Endometrial microvascular endothelial cells (primary cell): ENCODE data around the gene RFX2. TPM values are rescaled to one million over a fixed set of nuclear protein-coding genes. Genes with fewer than 3 reads are reported as not detected.

Experiments used
- in situ Hi-C: cut with HindIII; loops from 2 replicates; pipeline ENCODE4 v1.10.0; 2017; ENCODE audit warnings: low sequenced_read_pairs, low pct_unique_long_range_greater_than_20kb; ENCODE audit errors: inconsistent ontology term
- total RNA-seq: library from RNA; depleted of rRNA; stranded (reverse); fragments of >200 nt; gene quantifications from one replicate; pipeline ENCODE4 v1.2.3, GENCODE V29; 2015; ENCODE audit errors: inconsistent ontology term

RFX2 gene
- total RNA-seq, 1 donor from 2014 or later = 4.6 TPM

DNA sequence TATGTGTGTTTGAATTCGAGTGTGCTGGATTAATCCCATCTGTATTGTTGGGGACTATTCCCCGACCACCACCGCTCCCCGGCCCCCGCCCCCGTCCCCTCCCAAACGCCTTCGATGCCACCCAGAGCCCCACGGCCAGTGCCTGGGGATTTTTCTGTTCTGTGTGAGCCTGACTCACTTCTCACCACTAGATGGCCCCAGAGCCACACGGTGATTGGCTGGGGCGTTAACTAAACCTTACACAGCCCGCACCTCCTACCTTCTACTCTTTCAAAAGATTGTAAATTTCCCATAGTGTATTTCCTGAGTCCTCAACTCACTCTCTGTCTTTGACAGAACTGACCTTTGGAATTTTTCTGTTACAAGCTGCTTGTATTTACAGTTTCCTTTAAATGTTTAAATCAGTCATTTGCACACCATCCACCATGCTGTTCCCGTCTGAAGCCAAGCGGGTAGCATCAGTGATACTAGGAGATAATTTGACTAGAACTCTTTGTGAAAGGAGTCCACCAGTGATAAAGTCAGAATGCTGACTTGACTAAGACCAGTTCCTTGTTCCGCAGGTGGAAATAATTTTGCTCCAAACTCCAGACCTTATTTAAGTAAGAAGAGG, 61.4 kb downstream of the RFX2 start:
- in situ Hi-C loops = no loop called here

DNA sequence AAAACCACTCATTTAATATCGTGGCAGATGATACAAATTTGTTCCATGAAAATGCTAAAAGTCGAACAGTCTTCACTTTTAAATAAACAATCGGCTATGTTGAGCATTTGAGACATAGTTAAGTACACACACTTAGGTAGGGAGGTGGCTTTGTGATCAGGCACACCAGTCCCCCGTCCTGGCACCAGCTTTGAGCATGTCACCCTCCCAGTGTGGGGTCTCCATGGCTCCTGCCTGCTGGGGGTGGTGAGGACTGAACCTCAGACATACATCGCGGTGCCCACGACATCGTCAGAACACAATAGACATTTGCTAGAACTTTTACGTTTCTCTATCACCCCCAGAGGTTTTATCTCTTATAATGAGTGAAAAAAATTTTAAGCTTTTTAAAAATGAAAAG, 62.0 kb downstream of the RFX2 start:
- in situ Hi-C loops = no loop called here

DNA sequence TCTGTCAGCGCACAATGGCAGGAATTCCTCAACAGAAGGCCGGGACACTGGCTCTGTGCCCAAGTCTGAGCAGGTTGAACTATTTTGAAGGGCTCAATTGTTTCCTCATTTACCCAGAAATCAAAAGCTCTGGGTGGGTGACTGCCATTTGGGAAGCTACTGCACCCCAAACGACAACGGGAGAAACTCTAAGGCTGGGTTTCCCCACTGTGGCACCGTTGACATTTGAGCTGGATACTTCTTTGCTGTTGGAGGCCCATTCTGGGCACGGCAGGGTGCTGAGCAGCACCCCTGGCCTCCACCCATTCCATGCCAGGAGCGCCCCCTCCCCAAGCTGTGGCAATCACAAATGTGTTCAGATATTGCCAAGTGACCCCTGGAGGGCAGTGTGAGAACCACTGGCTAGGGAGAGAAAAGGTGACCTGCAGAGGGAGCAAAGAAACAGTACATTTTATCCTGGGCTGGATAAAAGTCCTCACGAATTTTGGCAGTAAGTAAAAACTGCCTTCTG, 62.5 kb downstream of the RFX2 start:
- in situ Hi-C loops = no loop called here

DNA sequence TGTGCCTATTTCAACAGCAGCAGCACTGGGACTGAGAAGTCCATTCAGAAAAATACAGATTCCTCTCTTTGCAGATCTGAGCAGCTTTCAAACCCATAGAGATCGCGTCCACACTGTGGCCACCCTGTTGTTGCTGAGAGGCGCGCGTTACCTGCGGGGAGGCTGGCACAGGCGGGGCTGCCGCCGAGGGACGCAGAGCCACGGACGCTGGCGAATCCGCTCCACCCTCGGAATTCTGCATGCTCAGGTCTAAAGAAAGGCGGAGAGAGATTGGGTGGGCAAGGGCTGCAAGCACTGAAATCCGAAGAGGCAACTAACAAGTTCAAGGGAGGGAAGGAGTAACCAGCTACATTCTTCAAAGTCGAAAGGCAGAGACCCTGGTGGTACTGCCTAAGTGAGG, 63.0 kb downstream of the RFX2 start:
- in situ Hi-C loops = no loop called here

DNA sequence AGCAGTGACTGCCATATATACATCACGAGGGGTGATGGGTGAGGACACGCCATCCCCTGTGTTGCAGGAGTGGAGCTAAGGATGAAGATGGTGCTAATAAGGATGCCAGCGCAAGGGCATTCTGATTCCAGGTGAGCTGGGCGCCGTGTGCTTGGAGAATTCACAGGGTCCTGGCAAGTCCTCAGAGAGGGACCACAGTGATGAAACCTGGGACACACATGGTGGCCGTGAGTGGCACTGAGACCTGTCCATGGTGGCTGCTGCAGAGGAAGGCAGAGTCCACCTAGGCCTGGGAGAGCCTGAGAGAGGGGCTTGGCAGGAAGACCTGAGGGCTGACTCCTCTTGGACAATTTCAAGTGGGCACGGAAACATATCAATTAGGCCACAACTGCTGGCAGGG, 65.2 kb downstream of the RFX2 start:
- in situ Hi-C loops = no loop called here

DNA sequence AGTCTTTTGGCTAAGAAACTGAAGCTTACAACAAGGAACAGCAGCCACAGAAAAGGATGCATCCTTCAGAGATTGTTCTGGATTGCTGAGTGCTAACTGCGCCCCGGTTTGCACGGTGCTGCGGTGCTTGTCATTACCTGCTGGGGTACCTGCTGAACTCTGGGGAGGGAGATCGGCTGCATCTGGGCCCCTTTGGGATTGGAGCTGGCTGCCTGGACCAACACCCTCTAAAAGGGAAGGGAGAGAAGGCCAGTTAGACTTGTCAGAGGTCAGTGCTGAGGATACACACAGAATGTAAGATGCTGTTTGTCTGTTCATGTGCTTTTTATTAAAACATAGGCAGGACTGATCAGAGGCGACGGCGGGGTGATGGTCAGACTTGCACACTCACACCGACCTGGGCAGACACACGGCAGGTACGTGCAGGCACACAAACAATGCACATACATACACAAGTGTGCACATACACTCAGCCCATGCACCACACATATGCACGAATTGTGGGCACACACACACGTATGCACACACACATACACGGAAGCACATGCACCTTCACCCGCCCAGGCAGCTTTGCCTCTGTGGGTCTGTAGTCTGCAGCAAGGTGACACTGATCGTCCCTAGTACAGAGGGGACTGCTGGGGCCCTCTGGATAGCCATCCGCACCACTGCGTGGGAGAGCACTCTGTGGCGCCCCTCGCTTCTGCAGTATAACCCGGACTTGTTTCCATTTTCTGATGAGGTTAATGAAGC, 66.1 kb downstream of the RFX2 start:
- in situ Hi-C loops = no loop called here

DNA sequence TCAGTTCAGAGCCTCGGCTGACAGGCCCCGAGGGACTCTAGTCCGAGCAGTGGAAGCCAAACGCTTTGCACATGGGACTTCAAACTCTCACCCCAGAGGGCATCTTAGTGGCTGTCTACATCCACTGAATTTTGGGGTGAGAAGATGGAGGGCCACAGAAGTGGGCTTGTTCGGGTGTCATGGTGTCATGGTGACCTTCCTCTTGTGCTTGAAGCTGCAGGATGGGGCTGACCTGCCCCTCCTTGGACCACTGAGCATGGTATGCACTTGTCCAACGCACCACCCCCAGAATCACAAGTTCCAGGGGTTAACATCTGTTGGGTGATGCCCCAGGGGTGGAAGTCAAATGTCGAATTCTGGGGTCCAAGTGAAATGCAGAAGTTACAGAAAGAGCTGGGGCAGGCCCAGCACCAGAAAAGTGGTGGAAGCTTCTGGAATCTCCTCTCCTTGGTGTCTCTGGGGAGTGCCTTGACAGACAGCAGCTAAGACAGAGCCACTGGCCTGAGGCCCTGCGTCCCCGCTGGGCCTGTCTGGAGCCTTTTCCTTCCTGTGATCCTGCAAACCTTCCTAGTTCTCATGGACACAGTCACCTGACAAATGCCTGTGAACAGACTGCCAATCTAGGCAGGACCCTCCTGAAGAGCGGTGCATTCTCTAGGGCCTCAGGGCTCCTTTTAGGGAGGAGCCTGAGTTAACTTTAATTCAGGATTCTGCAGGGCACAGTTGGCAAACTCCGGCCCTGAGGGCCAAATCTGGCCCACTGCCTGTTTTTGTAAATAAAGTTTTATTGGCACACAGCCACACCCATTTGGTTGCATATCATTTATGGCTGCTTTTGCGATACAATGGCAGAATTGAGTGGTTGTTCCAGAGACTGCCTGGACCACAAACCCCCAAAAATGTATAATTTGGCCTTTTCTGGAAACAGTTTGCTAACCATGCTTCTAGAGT, 67.2 kb downstream of the RFX2 start:
- in situ Hi-C loops = no loop called here

DNA sequence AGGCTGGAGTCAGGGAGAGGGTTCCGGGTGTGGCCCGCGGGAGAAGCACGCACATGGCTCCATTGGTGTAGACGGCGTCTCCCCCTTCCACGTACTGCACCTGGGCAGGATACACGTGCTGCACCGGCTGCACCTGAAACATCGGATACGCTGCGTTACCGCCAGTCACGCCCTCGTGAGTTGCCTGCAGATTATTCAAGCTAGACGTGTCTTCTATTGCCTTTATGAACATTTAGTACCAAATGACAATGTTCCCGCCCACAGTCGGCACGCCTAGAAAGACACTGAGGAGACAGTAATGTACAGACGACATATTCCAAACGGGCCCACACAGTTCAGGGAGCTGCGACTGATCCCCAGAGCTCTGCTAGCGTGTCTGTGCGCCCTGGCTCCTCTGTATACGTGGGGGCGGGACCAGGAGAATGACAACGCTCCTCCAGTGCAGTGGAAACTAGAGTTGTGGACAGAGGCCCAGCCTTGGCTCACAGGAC, 68.3 kb downstream of the RFX2 start:
- in situ Hi-C loops = no loop called here

DNA sequence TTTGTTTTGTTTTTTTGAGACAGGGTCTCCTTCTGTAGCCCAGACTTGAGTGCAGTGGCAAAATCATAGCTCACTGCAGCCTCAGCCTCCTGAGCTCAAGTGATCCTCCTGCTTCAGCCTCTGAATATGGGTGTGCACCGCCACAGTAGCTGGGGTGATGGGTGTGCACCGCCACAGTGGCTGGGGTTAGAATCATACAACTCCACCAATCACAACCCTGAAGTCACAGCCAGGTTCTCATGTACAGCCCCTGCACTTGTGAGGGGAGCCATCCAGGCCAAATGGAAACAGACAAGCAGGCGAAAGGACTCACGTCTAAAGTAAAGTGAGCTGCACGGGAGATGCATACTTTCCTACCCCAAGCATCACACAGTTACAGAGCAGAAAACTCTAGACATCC, 69.2 kb downstream of the RFX2 start:
- in situ Hi-C loops = no loop called here

DNA sequence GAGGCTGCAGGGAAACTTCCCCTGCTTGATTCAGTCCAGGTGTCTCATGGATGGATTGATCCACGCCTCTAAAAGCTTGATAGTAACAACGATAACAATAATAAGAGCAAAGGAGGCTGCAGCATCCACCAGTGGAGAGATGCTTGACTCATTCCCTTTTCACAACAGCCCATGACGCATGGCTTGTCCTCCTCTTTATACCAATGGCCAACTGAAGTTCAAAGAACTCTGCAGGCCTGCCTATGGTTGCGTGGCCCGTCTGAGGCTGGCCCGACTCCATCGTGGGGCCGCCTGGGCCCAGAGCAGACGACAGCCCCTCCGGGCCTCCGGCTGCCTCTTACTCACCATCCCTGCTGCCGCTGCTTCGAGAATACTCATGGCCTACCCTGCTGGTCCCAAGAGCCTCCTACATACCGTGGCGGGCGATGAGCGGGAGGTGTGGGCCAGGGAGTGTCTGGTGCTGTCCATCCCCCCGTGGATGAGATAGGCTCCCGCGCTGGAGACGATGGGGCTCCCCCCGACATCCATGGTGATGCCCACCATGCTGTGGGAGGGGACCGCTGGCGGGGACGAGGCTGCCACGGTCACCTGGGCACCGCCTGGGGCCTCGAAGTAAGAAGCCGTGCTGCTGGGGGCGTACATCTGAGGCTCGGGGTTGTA, 70.6 kb downstream of the RFX2 start:
- in situ Hi-C loops = no loop called here

DNA sequence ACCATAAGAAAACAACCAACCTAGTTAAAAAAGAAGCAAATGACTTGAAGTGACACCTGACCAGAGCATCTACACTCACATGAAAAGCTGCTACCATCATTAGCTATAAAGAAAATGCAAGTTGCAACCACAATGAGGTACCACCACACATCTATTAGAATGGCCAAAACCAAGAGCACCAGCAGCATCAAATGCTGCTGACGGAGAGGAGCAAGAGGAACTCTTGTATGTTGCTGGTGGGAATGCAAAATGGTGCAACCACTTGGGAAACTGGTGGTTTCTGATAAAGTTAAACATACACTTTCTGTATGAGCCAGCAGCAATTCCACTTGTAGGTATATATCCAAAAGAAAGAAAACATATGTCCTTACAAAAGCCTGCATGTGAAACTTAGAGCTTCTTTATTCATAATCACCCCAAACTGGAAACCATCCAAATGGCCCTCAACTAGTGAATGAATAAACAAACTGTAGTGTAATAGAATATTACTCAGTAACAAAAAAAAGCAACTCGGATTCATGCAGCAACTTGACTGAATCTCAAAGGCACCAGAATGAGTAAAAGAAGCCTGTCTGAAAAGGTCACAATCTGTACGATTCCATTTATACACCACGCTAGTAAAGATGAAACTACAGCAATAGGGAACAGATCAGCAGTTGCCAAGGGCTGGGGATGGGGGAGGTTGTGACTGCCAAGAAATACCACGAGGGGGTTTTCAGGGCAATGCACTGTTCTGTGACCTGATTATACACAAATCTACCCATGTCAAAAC, 71.5 kb downstream of the RFX2 start:
- in situ Hi-C loops = no loop called here

DNA sequence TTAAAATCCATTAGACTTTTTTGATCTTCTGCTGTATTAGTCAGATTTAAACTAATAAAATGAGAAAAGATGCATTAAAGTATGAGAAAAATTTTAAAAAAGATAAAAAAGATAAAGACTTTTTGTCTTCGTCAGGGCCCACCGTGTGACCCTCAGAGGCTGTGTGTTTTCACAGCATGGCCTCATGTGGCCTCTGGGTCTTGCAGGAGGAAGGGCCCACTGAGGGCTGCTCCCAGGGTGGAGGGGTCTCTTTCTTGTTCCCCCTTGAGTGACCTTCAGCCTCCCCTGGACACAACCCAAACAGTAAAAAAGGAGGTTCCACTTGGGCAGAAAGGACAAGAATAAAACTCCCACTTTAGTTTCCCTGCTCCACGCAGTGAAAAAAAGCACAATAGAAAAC, 75.3 kb downstream of the RFX2 start:
- in situ Hi-C loops = no loop called here

DNA sequence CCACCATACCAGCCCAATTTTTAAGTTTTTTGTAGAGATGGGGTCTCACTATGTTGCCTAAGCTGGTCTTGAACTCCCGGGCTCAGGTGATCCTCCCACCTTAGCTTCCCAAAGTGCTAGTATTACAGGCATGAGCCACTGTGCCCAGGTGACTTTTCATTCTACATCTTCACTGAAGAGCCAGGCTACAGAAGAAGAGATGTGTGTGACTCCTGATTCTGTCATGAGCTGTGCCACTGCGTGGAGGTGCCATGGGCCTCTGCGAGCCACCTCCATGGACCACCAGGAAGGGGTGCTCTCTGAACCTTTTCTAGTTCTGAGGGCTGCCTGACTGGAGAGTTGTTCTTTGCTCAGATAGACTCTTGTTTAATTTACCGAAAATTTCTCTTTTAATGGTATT, 75.8 kb downstream of the RFX2 start:
- in situ Hi-C loops = no loop called here

DNA sequence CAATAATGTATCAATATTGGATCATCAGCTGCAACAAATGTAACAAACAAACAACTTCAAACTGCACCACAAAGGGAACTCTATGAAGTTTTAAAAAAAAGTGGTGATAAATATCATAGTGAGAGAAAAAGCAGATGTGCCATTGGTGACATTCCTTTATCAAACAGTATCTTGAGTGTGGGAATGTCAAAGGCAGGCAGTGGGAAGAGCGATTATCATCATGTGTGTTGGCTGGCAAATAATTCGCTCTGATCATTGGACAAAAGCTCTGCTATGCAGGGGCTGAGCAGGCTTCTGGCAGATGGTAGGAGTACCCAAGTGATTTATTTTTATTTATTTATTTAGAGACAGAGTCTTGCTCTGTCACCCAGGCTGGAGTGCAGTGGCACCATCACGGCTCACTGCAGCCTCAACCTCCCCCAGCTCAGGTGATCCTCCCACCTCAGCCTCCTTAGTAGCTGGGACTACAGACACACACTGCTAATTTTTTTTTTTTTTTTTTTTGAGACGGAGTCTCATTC, 76.5 kb downstream of the RFX2 start:
- in situ Hi-C loops = no loop called here

DNA sequence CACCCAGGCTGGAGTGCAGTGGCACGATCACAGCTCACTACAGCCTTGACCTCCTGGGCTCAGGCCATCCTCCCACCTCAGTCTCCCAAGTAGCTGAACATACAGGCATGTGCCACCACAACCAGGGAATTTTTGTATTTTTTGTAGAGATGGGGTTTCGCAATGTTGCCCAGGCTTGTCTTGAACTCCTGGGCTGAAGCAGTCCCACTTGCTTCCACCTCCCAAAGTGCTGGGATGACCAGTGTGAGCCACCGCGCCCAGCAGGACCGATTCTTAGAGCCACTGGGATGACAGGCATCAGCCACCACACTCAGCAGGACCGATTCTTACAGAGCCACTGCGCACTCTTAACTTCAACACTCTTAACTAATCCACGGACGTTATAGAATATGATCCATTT, 77.5 kb downstream of the RFX2 start:
- in situ Hi-C loops = no loop called here

DNA sequence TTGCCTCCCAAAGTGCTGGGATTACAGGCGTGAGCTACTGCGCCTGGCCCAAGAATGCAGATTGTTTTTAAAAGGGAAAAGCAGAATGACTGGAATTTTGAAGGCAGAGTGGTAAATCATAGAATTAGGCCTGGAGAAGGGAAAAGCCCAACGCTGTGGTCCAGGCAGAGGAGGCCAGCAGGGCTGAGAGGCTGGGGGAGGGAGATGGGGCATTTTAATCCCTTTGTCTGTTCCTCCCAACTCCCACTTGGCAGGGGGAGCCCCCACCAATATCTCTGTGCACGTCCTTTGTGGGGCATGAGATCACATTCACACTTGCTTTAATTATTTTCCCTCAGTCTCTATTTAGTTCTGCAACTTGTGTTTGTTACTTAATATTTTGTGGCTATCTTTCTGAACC, 77.9 kb downstream of the RFX2 start:
- in situ Hi-C loops = no loop called here

DNA sequence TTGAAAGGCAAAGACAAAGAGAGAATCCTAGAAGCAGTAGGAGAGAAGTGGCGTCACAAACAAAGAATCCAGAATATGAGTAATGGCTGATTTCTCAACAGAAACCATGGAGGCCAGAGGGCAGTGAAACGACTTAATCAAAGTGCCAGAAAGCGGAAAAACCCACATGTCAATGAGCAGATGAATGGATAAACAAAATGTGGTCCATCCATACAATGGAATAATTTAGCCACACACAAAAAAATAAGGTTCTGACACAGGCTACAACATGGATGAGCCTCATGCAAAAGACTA, 80.1 kb downstream of the RFX2 start:
- in situ Hi-C loops = no loop called here
